Measurements from ENCODE around the gene CD4.

Gene CD4

GRCh38 chr12:6817098-6817497, 27.8 kb downstream of the CD4 start:
- no peak for DNase-seq

- DNase-seq = no peak
Measured at GRCh38 chr12:6817662-6818157, 28.4 kb downstream of the CD4 start.

GRCh38 chr12:6818222-6818621, 28.9 kb downstream of the CD4 start:
- DNase-seq = no peak

GRCh38 chr12:6818645-6819044, 29.3 kb downstream of the CD4 start:
- no peak for DNase-seq

- DNase-seq = no peak
Measured at GRCh38 chr12:6819106-6820030, 30.0 kb downstream of the CD4 start.

GRCh38 chr12:6820166-6820565, 30.8 kb downstream of the CD4 start:
- DNase-seq = no peak

GRCh38 chr12:6821591-6822425, 32.5 kb downstream of the CD4 start, which contains the start of gene GPR162:
GPR162 (plus strand) TSS chr12:6821821; CDS start chr12:6823899, 2,078 bp downstream.
- DNase-seq = no peak

GRCh38 chr12:6822426-6823135, 33.3 kb downstream of the CD4 start:
- DNase-seq = no peak

GRCh38 chr12:6823182-6824084, 34.1 kb downstream of the CD4 start:
- DNase-seq = no peak

GRCh38 chr12:6824085-6824775, 34.9 kb downstream of the CD4 start:
- DNase-seq = no peak

- no peak for DNase-seq
Measured at GRCh38 chr12:6824901-6825381, 35.6 kb downstream of the CD4 start.

GRCh38 chr12:6825398-6826124, 36.2 kb downstream of the CD4 start:
- peak; percentile 92 for DNase-seq

GRCh38 chr12:6826125-6826733, 36.9 kb downstream of the CD4 start:
- DNase-seq = no peak

GRCh38 chr12:6826734-6827436, 37.6 kb downstream of the CD4 start:
- DNase-seq = no peak

- peak; percentile 75 to 76 for DNase-seq
Measured at GRCh38 chr12:6827437-6827911, 38.1 kb downstream of the CD4 start.

GRCh38 chr12:6827982-6828780, 38.9 kb downstream of the CD4 start, which contains the start of gene P3H3:
P3H3 (plus strand) TSS chr12:6828407; CDS start chr12:6828441, 34 bp downstream.
- DNase-seq = peak; percentile 40 to 56

GRCh38 chr12:6828781-6829535, 39.6 kb downstream of the CD4 start:
- DNase-seq = peak; percentile 59 to 61

Data from activated T-cell treated with anti-CD3 and anti-CD28 coated beads, Interleukin-2, amount 50 U/mL, for 48 hours (primary cell).